H9 (cell line): Measurements from ENCODE around the gene INPP5A. TPM values are rescaled to one million over a fixed set of nuclear protein-coding genes. Genes with fewer than 3 reads are reported as not detected.

ENCODE experiments used
- DNase-seq: peaks from one replicate; pipeline ENCODE4 v3.0.0-alpha.2; 2017
- H2AFZ ChIP-seq: one replicate; pipeline ENCODE4 v1.6.1; 2013; ENCODE audit warnings: mild to moderate bottlenecking, low read length, control low read depth, moderate library complexity
- H2AK5ac ChIP-seq: 2 replicates; pipeline ENCODE4 v1.6.1; 2013; ENCODE audit warnings: low read length, control low read depth, mixed read lengths; ENCODE audit not compliant: insufficient read length
- H2BK120ac ChIP-seq: one replicate; pipeline ENCODE4 v1.6.1; 2013; ENCODE audit warnings: low read depth, mild to moderate bottlenecking, low read length, control low read depth, inconsistent platforms; ENCODE audit not compliant: poor library complexity, severe bottlenecking
- H2BK12ac ChIP-seq: 2 replicates; pipeline ENCODE4 v1.6.1; 2013; ENCODE audit warnings: low read length, control low read depth, mixed read lengths, low read depth; ENCODE audit not compliant: insufficient read length
- H2BK15ac ChIP-seq: 2 replicates; pipeline ENCODE4 v1.6.1; 2013; ENCODE audit warnings: low read depth, low read length, control low read depth
- H2BK20ac ChIP-seq: one replicate; pipeline ENCODE4 v1.6.1; 2013; ENCODE audit warnings: low read depth, mild to moderate bottlenecking, low read length, control low read depth, inconsistent platforms; ENCODE audit not compliant: poor library complexity, severe bottlenecking
- H2BK5ac ChIP-seq: 2 replicates; pipeline ENCODE4 v1.6.1; 2013; ENCODE audit warnings: low read length, control low read depth, mixed read lengths; ENCODE audit not compliant: insufficient read length
- H3K14ac ChIP-seq: 2 replicates; pipeline ENCODE4 v1.6.1; 2013; ENCODE audit warnings: low read length, control low read depth; ENCODE audit not compliant: insufficient read depth
- H3K18ac ChIP-seq: 2 replicates; pipeline ENCODE4 v1.6.1; 2013; ENCODE audit warnings: low read depth, mild to moderate bottlenecking, mixed read lengths, low read length, control low read depth; ENCODE audit not compliant: insufficient read length
- H3K23ac ChIP-seq: 2 replicates; pipeline ENCODE4 v1.6.1; 2013; ENCODE audit warnings: low read length, control low read depth, mixed read lengths, low read depth; ENCODE audit not compliant: insufficient read length
- H3K23me2 ChIP-seq: 2 replicates; pipeline ENCODE4 v1.6.1; 2013; ENCODE audit warnings: low read depth, mild to moderate bottlenecking, mixed read lengths, low read length, control low read depth; ENCODE audit not compliant: insufficient read length, poor library complexity, severe bottlenecking
- H3K27ac ChIP-seq: 2 replicates; pipeline ENCODE4 v1.5.1; 2013; ENCODE audit warnings: low read length, control low read depth, mixed read lengths, low read depth; ENCODE audit not compliant: insufficient read length
- H3K27me3 ChIP-seq: 2 replicates; pipeline ENCODE4 v1.6.1; 2013; ENCODE audit warnings: low read length, control low read depth, inconsistent platforms; ENCODE audit not compliant: insufficient read depth
- H3K4ac ChIP-seq: 2 replicates; pipeline ENCODE4 v1.6.1; 2013; ENCODE audit warnings: low read depth, mild to moderate bottlenecking, control low read depth, inconsistent platforms, low read length, moderate library complexity
- H3K4me1 ChIP-seq: 2 replicates; pipeline ENCODE4 v1.6.1; 2013; ENCODE audit warnings: low read length, control low read depth, inconsistent platforms; ENCODE audit not compliant: insufficient read depth
- H3K4me2 ChIP-seq: 2 replicates; pipeline ENCODE4 v1.6.1; 2013; ENCODE audit warnings: low read length, control low read depth, mixed read lengths; ENCODE audit not compliant: insufficient read length, insufficient read depth
- H3K56ac ChIP-seq: 2 replicates; pipeline ENCODE4 v1.6.1; 2013; ENCODE audit warnings: low read depth, mild to moderate bottlenecking, mixed read lengths, low read length, control low read depth; ENCODE audit not compliant: insufficient read length
- H3K79me1 ChIP-seq: 2 replicates; pipeline ENCODE4 v1.6.1; 2013; ENCODE audit warnings: low read depth, mild to moderate bottlenecking, moderate library complexity, low read length, control low read depth, inconsistent platforms; ENCODE audit not compliant: insufficient read depth, poor library complexity, severe bottlenecking
- H3K79me2 ChIP-seq: 2 replicates; pipeline ENCODE4 v1.6.1; 2013; ENCODE audit warnings: low read length, control low read depth, inconsistent platforms; ENCODE audit not compliant: insufficient read depth
- H3K9ac ChIP-seq: 2 replicates; pipeline ENCODE4 v1.6.1; 2013; ENCODE audit warnings: low read length, control low read depth, mixed read lengths; ENCODE audit not compliant: insufficient read length; ENCODE audit errors: extremely low read depth
- H3K9me3 ChIP-seq: one replicate; pipeline ENCODE4 v1.6.1; 2013; ENCODE audit warnings: low read depth, low read length, inconsistent platforms; ENCODE audit not compliant: control insufficient read depth
- H3T11ph ChIP-seq: one replicate; pipeline ENCODE4 v1.6.1; 2013; ENCODE audit warnings: mild to moderate bottlenecking, low read length, control low read depth, inconsistent platforms
- H4K20me1 ChIP-seq: one replicate; pipeline ENCODE4 v1.6.1; 2013; ENCODE audit not compliant: control insufficient read depth, insufficient read length, insufficient read depth
- H4K5ac ChIP-seq: 2 replicates; pipeline ENCODE4 v1.6.1; 2013; ENCODE audit warnings: low read depth, mild to moderate bottlenecking, mixed read lengths, low read length, control low read depth; ENCODE audit not compliant: insufficient read length
- H4K8ac ChIP-seq: replicated peaks from 2 replicates; pipeline ENCODE4 v1.6.1; 2013; ENCODE audit warnings: low read length, control low read depth, mixed read lengths, low read depth; ENCODE audit not compliant: insufficient read length
- H4K91ac ChIP-seq: 2 replicates; pipeline ENCODE4 v1.6.1; 2013; ENCODE audit warnings: low read depth, mild to moderate bottlenecking, moderate library complexity, mixed read lengths, low read length, control low read depth; ENCODE audit not compliant: insufficient read length
- H3K27ac Mint-ChIP-seq, 3 experiments: 2 replicates in 2 of 3; 3 replicates in 1 of 3; pipeline ENCODE4 v1.8.0; 2020 to 2021; ENCODE audit warnings: mixed read lengths in 3 of 3, mild to moderate bottlenecking in 1 of 3, moderate library complexity in 1 of 3
- H3K27me3 Mint-ChIP-seq: 2 replicates; pipeline ENCODE4 v1.8.0; 2021; ENCODE audit warnings: low read depth, mild to moderate bottlenecking, moderate library complexity, mixed read lengths
- H3K36me3 Mint-ChIP-seq, 3 experiments: 2 replicates in 2 of 3; 3 replicates in 1 of 3; pipeline ENCODE4 v1.8.0; 2020 to 2021; ENCODE audit warnings: low read depth in 3 of 3, mixed read lengths in 3 of 3; ENCODE audit not compliant: insufficient read depth in 1 of 3
- H3K4me1 Mint-ChIP-seq, 2 experiments: 2 replicates each; pipeline ENCODE4 v1.8.0; 2020; ENCODE audit warnings: mixed read lengths in 2 of 2
- H3K4me3 Mint-ChIP-seq, 2 experiments: 2 replicates in 1 of 2; 3 replicates in 1 of 2; pipeline ENCODE4 v1.8.0; 2020 to 2021; ENCODE audit warnings: mild to moderate bottlenecking in 2 of 2, mixed read lengths in 2 of 2, moderate library complexity in 1 of 2
- H3K9me3 Mint-ChIP-seq, 2 experiments: 2 replicates in 1 of 2; 3 replicates in 1 of 2; pipeline ENCODE4 v1.8.0; 2020; ENCODE audit warnings: mild to moderate bottlenecking in 2 of 2, mixed read lengths in 2 of 2, moderate library complexity in 1 of 2
- CTCF ChIP-seq: fragments of 200-600 bp; sonication (generic); conservative IDR thresholded peaks from 3 replicates; pipeline ENCODE4 v1.8.0; 2021; ENCODE audit warnings: antibody characterized with exemption, mild to moderate bottlenecking
- WGBS: extraction: QIAGEN DNeasy Blood & Tissue Kit; methylation state at CpG from one replicate; pipeline ENCODE4 v1.1.7; 2013; ENCODE audit warnings: missing lambda C conversion rate, low lambda C conversion rate, mixed read lengths; ENCODE audit not compliant: insufficient read length; ENCODE audit errors: extremely low coverage; 5-methylcytosine and 5-hydroxymethylcytosine counted together
- total RNA-seq: library from RNA; stranded (reverse); gene quantifications from 2 replicates; pipeline ENCODE4 v1.2.1, GENCODE V29; 2021

Gene INPP5A
- total RNA-seq, 1 experiment from 2014 or later: 17.7 TPM

- H3K4ac ChIP-seq: no peak overlapping the region
- no peak overlapping the region for H3K4me2 ChIP-seq
- H3K27ac ChIP-seq: no peak overlapping the region
- peaks cover 5 to 7% (median 6%) of the 10 kb centered on the region in 3 experiments; a peak in 4 of 7 replicates for H3K36me3 Mint-ChIP-seq
- H3K4me1 Mint-ChIP-seq: peaks cover 19 to 27% of the 10 kb centered on the region in 2 experiments
- no peak overlapping the region for H3K18ac ChIP-seq
- H3K9ac ChIP-seq: no peak overlapping the region
- H2BK20ac ChIP-seq: no peak overlapping the region
- no peaks in the 10 kb centered on the region for H3K9me3 ChIP-seq
- H3K4me3 Mint-ChIP-seq: no peak overlapping the region
- no peak overlapping the region for H3K14ac ChIP-seq
- peaks cover 8% of the 10 kb centered on the region for H3K23me2 ChIP-seq
- peaks cover 15 to 16% of the 10 kb centered on the region in 2 experiments; a peak in 4 of 5 replicates for H3K9me3 Mint-ChIP-seq
- H3K4me1 ChIP-seq: no peaks in the 10 kb centered on the region; the same call in 1 of the 2 replicates
- H3K56ac ChIP-seq: no peak overlapping the region
- no peak overlapping the region for H2BK120ac ChIP-seq
- no peak overlapping the region for H3T11ph ChIP-seq
- no peaks in the 10 kb centered on the region; the same call in 1 of the 2 replicates for H3K27me3 ChIP-seq
- DNase-seq: no peak
- H4K8ac ChIP-seq: no peak overlapping the region
- TF ChIP-seq CTCF: no peak
- H2BK5ac ChIP-seq: no peak overlapping the region
- no peaks in the 10 kb centered on the region for H3K79me1 ChIP-seq
- H3K27me3 Mint-ChIP-seq: peaks cover 65% of the 10 kb centered on the region
- no peak overlapping the region for H4K5ac ChIP-seq
- WGBS: no CpG with 5 or more reads among the region's 12 CpGs
- H2AK5ac ChIP-seq: no peak overlapping the region
- H2BK12ac ChIP-seq: no peak overlapping the region
- no peak overlapping the region for H2BK15ac ChIP-seq
- H3K79me2 ChIP-seq: no peaks in the 10 kb centered on the region
- no peak overlapping the region for H4K91ac ChIP-seq
- no peak overlapping the region for H3K23ac ChIP-seq
- no peak overlapping the region for H2AFZ ChIP-seq
- no peak overlapping the region for H3K27ac Mint-ChIP-seq
- peaks cover 3% of the 10 kb centered on the region for H4K20me1 ChIP-seq
Measured at GRCh38 chr10:132533571-132534260, 3.9 kb upstream of the INPP5A start.
